MCF 10A (cell line): ENCODE results near the gene MGA. TPM values are rescaled to one million over a fixed set of nuclear protein-coding genes. Genes with fewer than 3 reads are reported as not detected.

ENCODE experiments used
- BruUV-seq: library from RNA; stranded (reverse); fragments of 400-500 nt; replicated peaks from 2 replicates; lab custom pipeline; 2021; lab: Mats Ljungman, UMichigan
- CTCF ChIA-PET: fragments of 300-600 bp; sonication (Branson Sonifier 250); formaldehyde crosslinking; extraction: SDS; loops from one replicate; lab custom pipeline; 2021; ENCODE audit warnings: antibody characterized with exemption, inconsistent platforms; lab: Yijun Ruan, JAX
- POLR2A ChIA-PET: fragments of 300-600, 350-650 bp; sonication (Branson Sonifier 250); formaldehyde crosslinking; extraction: SDS; loops from one replicate; lab custom pipeline; 2020; ENCODE audit warnings: antibody characterized with exemption, inconsistent platforms; lab: Yijun Ruan, JAX
- DNase-seq: peaks from one replicate; pipeline ENCODE4 v3.0.0-alpha.2; 2018; ENCODE audit not compliant: unreplicated experiment
- H3K27ac Mint-ChIP-seq: one replicate; pipeline ENCODE4 v1.8.0; 2022; ENCODE audit warnings: mild to moderate bottlenecking, low read depth, mixed read lengths; ENCODE audit not compliant: unreplicated experiment
- H3K27me3 Mint-ChIP-seq: one replicate; pipeline ENCODE4 v1.8.0; 2022; ENCODE audit warnings: mixed read lengths; ENCODE audit not compliant: insufficient read depth, unreplicated experiment
- H3K36me3 Mint-ChIP-seq: one replicate; pipeline ENCODE4 v1.8.0; 2022; ENCODE audit warnings: mild to moderate bottlenecking, moderate library complexity, mixed read lengths; ENCODE audit not compliant: insufficient read depth, unreplicated experiment
- H3K4me1 Mint-ChIP-seq: one replicate; pipeline ENCODE4 v1.8.0; 2022; ENCODE audit warnings: mixed read lengths; ENCODE audit not compliant: insufficient read depth, unreplicated experiment
- H3K4me3 Mint-ChIP-seq: one replicate; pipeline ENCODE4 v1.8.0; 2022; ENCODE audit warnings: mild to moderate bottlenecking, moderate library complexity, mixed read lengths; ENCODE audit not compliant: unreplicated experiment
- H3K9me3 Mint-ChIP-seq: one replicate; pipeline ENCODE4 v1.8.0; 2022; ENCODE audit warnings: mixed read lengths; ENCODE audit not compliant: unreplicated experiment
- CTCF ChIP-seq: fragments of 200-600 bp; IDR thresholded peaks from one replicate; pipeline ENCODE4 v1.8.0; 2022; ENCODE audit warnings: antibody characterized with exemption, mild to moderate bottlenecking; ENCODE audit not compliant: unreplicated experiment
- intact Hi-C: fragments of 100-400 bp; cut with micrococcal nuclease; formaldehyde crosslinking; loops from 2 replicates; pipeline ENCODE4 v1.14.1; 2022
- total RNA-seq: library from RNA; stranded (reverse); gene quantifications from 2 replicates; pipeline ENCODE4 v1.2.3, GENCODE V29; 2022

The MGA gene
- total RNA-seq, 1 experiment from 2014 or later = 17.5 TPM

GRCh38 chr15:41683955-41684354 lies 23.8 kb downstream of the MGA start:
- H3K27ac Mint-ChIP-seq = no peak overlapping the region
- no peak overlapping the region for H3K4me3 Mint-ChIP-seq
- peaks cover 6% of the 10 kb centered on the region for H3K4me1 Mint-ChIP-seq
- ChIA-PET POLR2A (interaction anchor here (0.7 to 1.2 kb wide), 2 partner anchors 9 to 19 kb away, joined by 3 read pairs; no protein-coding TSS in a partner anchor), CTCF (no interaction called here)
- TF ChIP-seq CTCF = no peak
- no peaks in the 10 kb centered on the region for H3K36me3 Mint-ChIP-seq
- intact Hi-C loops = no loop called here
- no TSS peak for BruUV-seq
- H3K27me3 Mint-ChIP-seq = no peaks in the 10 kb centered on the region
- H3K9me3 Mint-ChIP-seq = no peaks in the 10 kb centered on the region
- no peak for DNase-seq

GRCh38 chr15:41688671-41689070 lies 28.5 kb downstream of the MGA start:
- no peak for TF ChIP-seq CTCF
- Mint-ChIP-seq H3K27me3 (no peaks in the 10 kb centered on the region), H3K4me3 (no peak overlapping the region), H3K27ac (no peak overlapping the region), H3K9me3 (no peaks in the 10 kb centered on the region), H3K4me1 (peaks cover 8% of the 10 kb centered on the region), H3K36me3 (no peaks in the 10 kb centered on the region)
- CTCF ChIA-PET = no interaction called here
- intact Hi-C loops = no loop called here
- no peak for DNase-seq
- BruUV-seq = no TSS peak
- POLR2A ChIA-PET = interaction anchor here (0.6 to 1.5 kb wide), 3 partner anchors 13 to 224 kb away, joined by 3 read pairs; no protein-coding TSS in a partner anchor

- no peak for DNase-seq
- intact Hi-C loops = no loop called here
- Mint-ChIP-seq H3K4me1 (peaks cover 8% of the 10 kb centered on the region), H3K9me3 (no peaks in the 10 kb centered on the region), H3K27me3 (no peaks in the 10 kb centered on the region), H3K27ac (peak overlapping the region; percentile 43), H3K4me3 (no peak overlapping the region), H3K36me3 (no peaks in the 10 kb centered on the region)
- no peak for TF ChIP-seq CTCF
- ChIA-PET CTCF (no interaction called here), POLR2A (interaction anchor here (0.6 kb wide), 1 partner anchor 224 kb away, joined by 3 read pairs; no protein-coding TSS in a partner anchor)
- no TSS peak for BruUV-seq
These were observed 28.9 kb downstream of the MGA start for GRCh38 chr15:41689083-41689482.

- POLR2A ChIA-PET = interaction anchor here (0.7 kb wide), 1 partner anchor 28 kb away, joined by 6 read pairs; no protein-coding TSS in a partner anchor
- no peaks in the 10 kb centered on the region for H3K36me3 Mint-ChIP-seq
- H3K4me3 Mint-ChIP-seq = no peak overlapping the region
- peak; percentile 8 for DNase-seq
- CTCF ChIA-PET = no interaction called here
- no TSS peak for BruUV-seq
- H3K9me3 Mint-ChIP-seq = no peaks in the 10 kb centered on the region
- no peak overlapping the region for H3K27ac Mint-ChIP-seq
- no peak for TF ChIP-seq CTCF
- intact Hi-C loops = no loop called here
- H3K4me1 Mint-ChIP-seq = peaks cover 8% of the 10 kb centered on the region
- no peaks in the 10 kb centered on the region for H3K27me3 Mint-ChIP-seq
These were observed 29.6 kb downstream of the MGA start for GRCh38 chr15:41689834-41690233.
